ENCODE results near the gene MPL. TPM values are rescaled to one million over a fixed set of nuclear protein-coding genes. Genes with fewer than 3 reads are reported as not detected.

MPL gene
- polyA plus RNA-seq, 1 experiment: not detected

DNA sequence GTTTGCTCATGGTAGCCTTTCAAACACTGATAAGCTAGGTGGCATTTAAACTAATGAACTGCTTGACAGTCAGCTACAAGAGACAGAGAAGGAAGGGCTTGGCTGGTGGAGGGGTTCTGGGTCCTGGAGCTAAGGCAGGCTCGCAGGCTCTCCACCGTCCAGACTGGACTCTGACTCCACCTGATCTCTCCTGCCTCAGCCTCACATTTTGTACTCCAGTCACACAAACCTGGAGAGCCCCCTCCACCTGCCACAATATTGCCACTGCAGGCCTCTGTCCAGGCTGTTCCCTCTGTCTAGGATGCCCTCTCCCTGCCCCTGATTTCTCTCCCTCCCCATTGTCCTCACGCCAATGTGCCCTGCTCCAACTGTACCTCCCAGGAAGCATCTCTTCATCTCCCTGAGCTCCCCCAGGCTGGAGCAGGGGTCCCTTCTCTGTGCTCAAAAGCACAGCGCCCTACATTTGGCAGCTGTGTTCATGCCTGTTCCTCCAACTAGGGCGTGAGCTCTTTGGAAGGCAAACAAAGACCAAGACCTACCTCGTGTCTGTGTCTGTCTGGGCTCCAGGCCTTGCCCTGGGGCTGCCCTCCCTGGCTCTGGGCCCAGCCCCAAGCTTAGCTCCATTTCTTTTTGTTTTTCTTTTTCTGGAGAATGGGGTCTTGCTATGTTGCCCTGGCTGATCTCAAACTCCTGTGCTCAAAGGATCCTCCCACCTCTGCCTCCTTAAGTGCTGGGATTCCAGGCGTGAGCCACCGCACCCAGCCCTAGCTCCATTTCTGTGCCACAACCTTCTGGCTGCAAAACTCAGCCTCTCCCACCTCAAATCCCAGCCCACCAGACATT lies 33.9 kb upstream of the MPL start:
- POLR2A ChIA-PET: interaction anchor here (0.7 kb wide), 1 partner anchor 135 kb away, joined by 3 read pairs; no protein-coding TSS in a partner anchor
- Histone ChIP-seq H3K4me3 (ENCODE audit: low read depth, low read length) (no peak overlapping the region), H3K27me3 (ENCODE audit: control insufficient read depth, insufficient read depth, low read length) (peaks cover 3% of the 10 kb centered on the region), H3K27ac (ENCODE audit: low read depth, low read length) (peak overlapping the region; percentile 31), H3K9me3 (ENCODE audit: control insufficient read depth, insufficient read depth, low read length) (no peaks in the 10 kb centered on the region)
- TF ChIP-seq, protein P1, sequence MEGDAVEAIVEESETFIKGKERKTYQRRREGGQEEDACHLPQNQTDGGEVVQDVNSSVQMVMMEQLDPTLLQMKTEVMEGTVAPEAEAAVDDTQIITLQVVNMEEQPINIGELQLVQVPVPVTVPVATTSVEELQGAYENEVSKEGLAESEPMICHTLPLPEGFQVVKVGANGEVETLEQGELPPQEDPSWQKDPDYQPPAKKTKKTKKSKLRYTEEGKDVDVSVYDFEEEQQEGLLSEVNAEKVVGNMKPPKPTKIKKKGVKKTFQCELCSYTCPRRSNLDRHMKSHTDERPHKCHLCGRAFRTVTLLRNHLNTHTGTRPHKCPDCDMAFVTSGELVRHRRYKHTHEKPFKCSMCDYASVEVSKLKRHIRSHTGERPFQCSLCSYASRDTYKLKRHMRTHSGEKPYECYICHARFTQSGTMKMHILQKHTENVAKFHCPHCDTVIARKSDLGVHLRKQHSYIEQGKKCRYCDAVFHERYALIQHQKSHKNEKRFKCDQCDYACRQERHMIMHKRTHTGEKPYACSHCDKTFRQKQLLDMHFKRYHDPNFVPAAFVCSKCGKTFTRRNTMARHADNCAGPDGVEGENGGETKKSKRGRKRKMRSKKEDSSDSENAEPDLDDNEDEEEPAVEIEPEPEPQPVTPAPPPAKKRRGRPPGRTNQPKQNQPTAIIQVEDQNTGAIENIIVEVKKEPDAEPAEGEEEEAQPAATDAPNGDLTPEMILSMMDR (IDR thresholded peaks at IDR 0.05; ENCODE audit: low read depth, low read length): no peak
- CTCF ChIA-PET: no interaction called here
- DNase-seq (ENCODE audit: low read depth, low spot score): no peak

DNA sequence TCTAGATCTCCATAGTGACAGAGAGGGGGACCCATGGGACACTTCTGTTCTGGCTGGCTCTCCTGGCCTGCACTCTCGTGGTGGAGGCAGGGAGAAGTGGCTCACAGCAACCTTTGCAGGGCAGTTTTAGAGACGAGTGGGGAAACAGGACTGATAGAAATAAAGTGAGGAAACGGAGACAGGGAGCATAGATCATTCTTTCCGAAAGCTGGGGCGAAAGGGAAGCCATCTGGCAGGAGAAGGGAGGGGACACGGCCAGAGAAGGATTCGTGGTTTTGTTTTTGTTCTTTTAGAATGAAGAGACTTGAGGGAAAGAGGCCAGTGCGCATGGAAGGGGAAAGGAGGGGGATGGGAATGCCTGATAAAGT lies 33.3 kb upstream of the MPL start:
- POLR2A ChIA-PET: interaction anchor here (0.6 to 0.7 kb wide), 2 partner anchors 17 to 134 kb away, joined by 3 read pairs; no protein-coding TSS in a partner anchor
- TF ChIP-seq, protein P1 (IDR thresholded peaks at IDR 0.05; ENCODE audit: low read depth, low read length): no peak
- H3K4me3 ChIP-seq (ENCODE audit: low read depth, low read length): no peak overlapping the region
- H3K27ac ChIP-seq (ENCODE audit: low read depth, low read length): no peak overlapping the region
- CTCF ChIA-PET: no interaction called here
- peaks cover 3% of the 10 kb centered on the region for H3K27me3 ChIP-seq (ENCODE audit: control insufficient read depth, insufficient read depth, low read length)
- H3K9me3 ChIP-seq (ENCODE audit: control insufficient read depth, insufficient read depth, low read length): no peaks in the 10 kb centered on the region
- DNase-seq (ENCODE audit: low read depth, low spot score): no peak

DNA sequence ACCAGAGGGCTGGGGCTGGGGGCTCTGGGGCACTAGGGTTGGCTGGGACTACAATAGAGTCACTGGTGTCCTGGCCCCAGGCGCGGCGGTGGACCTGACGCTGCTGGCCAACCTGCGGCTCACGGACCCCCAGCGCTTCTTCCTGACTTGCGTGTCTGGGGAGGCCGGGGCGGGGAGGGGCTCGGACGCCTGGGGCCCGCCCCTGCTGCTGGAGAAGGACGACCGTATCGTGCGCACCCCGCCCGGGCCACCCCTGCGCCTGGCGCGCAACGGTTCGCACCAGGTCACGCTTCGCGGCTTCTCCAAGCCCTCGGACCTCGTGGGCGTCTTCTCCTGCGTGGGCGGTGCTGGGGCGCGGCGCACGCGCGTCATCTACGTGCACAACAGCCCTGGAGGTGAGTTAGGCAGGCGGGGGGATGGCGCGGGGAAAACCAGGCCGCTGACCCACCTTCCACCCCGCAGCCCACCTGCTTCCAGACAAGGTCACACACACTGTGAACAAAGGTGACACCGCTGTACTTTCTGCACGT lies 32.8 kb upstream of the MPL start:
- CTCF ChIA-PET: no interaction called here
- DNase-seq (ENCODE audit: low read depth, low spot score): no peak
- POLR2A ChIA-PET: interaction anchor here (0.6 kb wide), 1 partner anchor 16 kb away, joined by 3 read pairs; no protein-coding TSS in a partner anchor
- Histone ChIP-seq H3K27ac (ENCODE audit: low read depth, low read length) (no peak overlapping the region), H3K27me3 (ENCODE audit: control insufficient read depth, insufficient read depth, low read length) (peaks cover 3% of the 10 kb centered on the region), H3K9me3 (ENCODE audit: control insufficient read depth, insufficient read depth, low read length) (no peaks in the 10 kb centered on the region), H3K4me3 (ENCODE audit: low read depth, low read length) (no peak overlapping the region)
- TF ChIP-seq, protein P1 (IDR thresholded peaks at IDR 0.05; ENCODE audit: low read depth, low read length): no peak

DNA sequence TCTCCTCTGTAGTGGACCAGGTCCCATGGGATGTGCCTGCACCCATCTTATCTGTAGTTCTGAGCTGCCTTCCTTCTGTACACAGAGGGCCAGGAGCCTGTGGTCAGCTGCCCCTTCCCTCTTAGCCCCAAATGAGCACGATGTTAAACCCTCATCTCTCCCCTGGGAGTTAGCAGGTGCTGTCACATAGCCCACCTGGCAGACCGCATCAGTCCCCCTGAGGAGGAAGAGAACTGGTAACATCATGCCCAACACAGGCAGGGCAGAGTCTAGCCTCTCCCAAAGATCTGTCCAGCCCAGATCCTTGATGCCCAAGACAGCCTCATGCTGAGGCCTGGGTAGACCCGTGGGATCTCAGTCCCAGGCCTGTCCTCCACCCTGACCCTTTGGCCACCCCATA lies 32.2 kb upstream of the MPL start:
- H3K27me3 ChIP-seq (ENCODE audit: control insufficient read depth, insufficient read depth, low read length): peaks cover 3% of the 10 kb centered on the region
- no peaks in the 10 kb centered on the region for H3K9me3 ChIP-seq (ENCODE audit: control insufficient read depth, insufficient read depth, low read length)
- H3K4me3 ChIP-seq (ENCODE audit: low read depth, low read length): no peak overlapping the region
- ChIA-PET POLR2A (no interaction called here), CTCF (no interaction called here)
- H3K27ac ChIP-seq (ENCODE audit: low read depth, low read length): no peak overlapping the region
- DNase-seq (ENCODE audit: low read depth, low spot score): no peak
- TF ChIP-seq, protein P1 (IDR thresholded peaks at IDR 0.05; ENCODE audit: low read depth, low read length): no peak

All from AG04450 (cell line).